Activated CD8-positive, alpha-beta memory T cell treated with anti-CD3 and anti-CD28 coated beads, Interleukin-2, amount 50 U/mL, for 4 hours (primary cell): ENCODE measurements around the gene CTBP1.
"Not testable (repeated sequence)": the region's sequence is repeated elsewhere in the genome, so short reads cannot be mapped to it uniquely, and the experiment has no call there.

Experiments used
- DNase-seq: peaks from one replicate; pipeline ENCODE4 v3.0.0-alpha.2; 2020

The CTBP1 gene

DNA sequence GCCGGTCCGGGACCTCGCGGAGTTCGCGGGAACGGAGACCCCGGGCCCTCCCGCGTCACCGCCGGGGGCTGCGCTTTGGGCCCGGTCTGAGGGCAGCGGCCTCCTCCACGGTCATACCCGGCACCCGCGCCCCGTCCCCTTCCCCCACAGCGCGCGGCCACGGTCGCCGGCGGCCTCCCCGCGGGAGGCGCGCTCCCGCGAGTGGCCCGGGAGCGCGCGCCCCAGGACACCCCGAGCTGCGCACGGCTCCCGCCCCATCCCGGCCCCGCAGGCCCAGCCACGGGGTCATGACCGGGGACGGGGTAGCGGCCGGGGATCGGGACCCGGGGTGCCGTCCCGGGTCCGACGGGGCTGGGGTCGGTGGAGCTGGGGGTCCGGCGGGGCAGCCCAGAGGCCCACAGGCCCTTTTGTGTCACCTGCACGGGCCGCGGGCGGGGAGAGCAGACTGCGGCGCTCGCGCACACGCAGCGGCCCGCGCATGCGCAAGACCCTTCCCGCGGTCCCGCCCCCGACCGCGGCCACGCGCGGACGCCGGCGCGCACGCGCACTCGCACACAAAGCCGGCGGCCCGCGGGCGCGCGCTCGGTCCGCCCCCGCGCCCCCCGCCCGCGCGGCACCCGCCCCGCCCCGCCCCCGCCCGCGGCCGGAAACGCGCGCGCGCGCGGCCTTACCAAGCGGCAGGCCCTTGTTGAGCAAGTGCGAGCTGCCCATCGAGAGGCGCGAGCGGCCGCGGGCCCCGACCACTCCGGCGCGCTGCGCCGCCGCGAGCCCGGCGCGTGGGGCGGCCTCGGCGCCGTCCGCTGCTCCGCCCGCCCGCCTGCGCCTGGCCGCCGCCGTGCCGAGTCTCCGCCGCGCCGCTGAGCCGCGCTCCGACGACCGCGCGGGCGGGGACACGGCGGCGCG lies at the start of gene CTBP1:
CTBP1 (minus strand) TSS at position 886 of the 903 bp plus-strand sequence. CDS start 7,799 bp downstream, outside the sequence.
- DNase-seq: peak; percentile 84

DNA sequence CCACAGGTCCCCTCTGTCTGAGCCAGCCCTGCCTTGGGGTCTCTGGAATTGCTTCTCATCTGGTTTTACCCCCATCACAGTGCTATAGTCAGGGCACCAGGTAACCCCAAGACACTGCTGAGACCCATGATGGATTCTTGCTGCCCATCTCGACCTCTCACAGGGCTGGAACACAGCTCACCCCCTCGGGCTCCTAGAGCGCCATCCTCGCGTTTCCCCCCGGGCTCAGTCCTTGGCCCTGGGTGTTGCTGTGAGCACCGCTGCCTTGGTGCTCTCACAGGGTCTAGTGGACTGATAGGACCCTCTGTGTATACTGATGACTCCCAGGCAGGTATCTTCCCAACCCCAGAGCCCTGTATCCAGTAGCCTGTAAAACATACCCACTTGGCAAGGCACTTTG lies 49.5 kb upstream of the CTBP1 start:
- DNase-seq: no peak

DNA sequence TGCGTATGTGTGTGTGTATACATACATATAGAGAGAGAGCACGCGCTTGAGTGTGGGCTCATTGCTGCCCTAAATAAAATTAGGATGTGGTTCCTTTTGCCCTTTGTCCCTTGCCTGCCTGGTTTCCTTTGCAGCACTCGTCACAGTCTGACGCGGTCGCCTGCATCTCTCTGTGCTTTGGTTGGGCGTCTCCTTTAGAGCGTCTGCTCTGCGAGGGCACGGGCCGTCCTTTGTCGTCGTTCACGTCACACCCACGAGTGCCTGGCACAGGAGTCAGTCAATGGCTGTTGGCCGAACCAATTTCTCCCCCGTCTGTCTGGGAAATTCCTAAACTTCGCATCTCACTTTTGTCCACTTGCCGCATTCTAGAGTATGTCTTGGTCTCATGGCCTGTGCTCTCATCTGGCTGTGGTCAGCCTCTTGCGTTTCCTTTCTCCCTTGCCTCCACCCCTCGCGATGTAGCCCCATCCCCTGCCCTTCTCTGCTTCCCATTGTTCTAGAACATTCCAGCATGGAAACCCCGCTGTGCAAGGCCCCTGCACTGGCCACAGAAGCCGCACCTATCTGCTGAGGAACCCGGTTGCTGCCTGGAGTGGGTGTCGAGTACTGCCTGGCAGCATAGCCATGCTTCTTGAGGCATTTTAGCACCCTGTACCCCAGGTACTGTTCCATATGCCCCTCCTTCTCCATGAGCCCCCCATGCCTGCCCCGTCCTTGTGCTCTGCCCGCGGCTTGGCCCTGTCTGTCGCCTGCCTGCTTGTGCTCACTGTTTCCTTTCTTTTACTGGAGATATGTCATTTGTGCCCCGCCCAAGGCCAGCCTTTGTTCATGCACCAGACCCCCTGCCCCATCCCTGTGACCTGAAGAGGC lies 48.8 kb upstream of the CTBP1 start:
- no peak for DNase-seq

DNA sequence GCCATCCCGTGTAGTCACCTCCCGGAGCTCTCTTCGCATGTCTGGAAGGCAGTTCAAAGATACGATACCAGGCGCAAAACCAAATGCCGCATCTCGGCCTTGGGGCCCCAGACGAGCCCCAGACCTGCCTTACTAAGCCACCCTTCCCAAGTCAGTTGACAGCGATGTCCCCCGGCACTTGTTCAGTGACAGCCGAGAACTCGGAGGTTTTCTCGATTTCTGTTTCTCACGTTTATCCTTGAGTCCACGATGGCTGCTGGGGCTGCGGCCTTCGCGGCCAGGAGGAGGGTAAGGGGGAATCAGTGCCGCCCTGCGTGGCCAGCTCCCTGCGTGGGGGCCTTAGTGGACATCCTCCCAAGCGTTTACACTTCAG lies 48.1 kb upstream of the CTBP1 start:
- DNase-seq: no peak

DNA sequence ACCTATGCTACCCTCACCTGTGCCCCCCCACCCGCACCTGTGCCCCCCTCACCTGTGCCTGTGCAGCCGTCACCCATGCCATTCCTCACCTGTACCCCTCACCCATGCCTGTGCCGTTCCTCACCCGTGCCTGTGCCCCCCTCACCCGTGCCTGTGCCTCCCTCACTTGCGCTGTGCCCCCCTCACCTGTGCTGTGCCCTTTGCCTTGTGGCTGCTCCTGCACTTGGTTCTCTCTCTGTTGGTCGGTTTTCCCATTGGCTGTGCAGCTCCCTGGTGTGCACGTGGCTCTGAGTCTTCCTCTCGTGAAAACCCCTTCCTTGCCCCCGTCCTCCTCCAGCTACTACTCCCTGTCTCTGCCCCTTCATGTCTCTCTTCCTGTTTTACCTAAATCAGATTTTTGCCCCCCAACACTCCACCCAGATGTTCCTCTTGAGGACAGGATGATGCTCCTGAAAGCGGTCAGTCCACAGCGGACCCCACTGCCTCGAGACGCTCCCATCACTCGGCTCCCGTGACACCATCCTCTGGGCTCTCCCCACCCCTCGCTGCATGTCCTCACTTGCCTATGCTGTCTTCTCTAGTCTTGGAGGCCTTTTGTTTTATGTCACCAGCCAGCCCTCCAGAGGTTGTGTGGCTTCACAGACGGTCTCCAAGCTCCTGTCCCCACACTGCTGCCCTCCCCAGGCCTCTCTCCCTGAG lies 47.5 kb upstream of the CTBP1 start:
- DNase-seq: no peak

DNA sequence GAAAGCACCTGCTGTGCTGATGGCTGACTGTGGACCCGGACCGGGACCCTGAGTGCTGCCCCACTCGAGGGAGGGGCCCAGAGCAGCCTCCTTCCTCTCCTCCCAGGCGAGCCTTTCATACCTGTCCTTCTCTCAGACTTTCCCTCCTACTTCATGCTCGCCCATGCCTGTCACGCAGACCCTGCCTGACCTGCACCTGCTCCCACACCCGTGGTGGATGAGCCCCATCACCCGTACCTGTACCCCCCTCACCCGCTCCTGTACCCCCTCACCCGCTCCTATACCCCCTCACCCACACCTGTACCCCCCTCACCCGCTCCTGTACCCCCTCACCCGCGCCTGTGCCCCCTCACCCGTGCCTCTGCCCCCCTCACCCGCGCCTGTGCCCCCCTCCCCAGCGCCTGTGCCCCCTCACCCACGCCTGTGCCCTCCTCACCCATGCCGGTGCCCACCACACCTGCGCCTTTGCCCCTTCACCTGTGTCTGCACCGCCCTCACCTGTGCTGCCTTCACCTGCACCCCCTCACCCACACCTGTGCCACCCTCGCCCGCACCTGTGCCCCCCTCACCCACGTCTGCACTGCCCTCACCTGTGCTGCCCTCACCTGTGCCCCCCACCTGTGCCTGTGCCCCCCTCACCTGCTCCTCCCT lies 46.6 kb upstream of the CTBP1 start:
- no peak for DNase-seq

DNA sequence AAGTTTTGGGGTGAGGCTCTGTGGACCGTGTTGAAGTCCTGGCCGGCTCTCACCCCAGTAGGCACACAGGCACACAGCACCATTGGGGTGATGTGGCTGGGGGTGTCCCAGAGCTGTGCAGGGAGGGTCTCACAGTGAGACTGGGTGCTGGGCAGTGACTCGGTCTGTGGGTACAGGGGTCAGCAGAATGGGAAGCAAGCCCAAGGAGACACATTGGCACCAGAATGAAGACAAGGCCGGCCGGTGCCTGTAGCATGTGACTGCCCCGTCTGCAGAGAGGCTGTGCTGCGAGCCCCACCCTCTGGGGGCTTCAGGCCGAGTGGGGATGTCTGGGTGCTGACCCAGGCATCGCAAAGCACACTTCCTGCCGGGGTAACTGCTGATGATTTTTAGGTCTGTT lies 46.0 kb upstream of the CTBP1 start:
- DNase-seq: no peak

DNA sequence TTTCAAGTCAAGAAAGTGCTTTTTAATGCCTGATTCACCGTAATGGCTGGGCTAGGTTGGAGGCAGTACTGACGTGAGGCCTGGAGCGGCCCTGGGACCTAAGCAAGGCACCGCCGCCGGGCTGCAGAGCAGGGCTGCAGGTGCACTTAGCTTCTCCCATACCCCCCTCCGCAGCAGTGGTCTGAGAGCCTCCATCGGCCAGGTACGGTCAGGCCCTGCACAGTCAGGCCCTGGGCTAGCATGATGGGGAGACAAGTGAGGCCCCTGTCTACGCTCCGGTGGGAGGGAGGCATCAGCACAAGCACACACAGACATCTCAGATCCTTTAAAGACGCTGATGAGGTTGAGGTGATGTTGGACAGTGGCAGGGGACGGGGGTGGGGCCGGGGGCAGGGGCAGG lies 45.5 kb upstream of the CTBP1 start:
- DNase-seq: no peak

DNA sequence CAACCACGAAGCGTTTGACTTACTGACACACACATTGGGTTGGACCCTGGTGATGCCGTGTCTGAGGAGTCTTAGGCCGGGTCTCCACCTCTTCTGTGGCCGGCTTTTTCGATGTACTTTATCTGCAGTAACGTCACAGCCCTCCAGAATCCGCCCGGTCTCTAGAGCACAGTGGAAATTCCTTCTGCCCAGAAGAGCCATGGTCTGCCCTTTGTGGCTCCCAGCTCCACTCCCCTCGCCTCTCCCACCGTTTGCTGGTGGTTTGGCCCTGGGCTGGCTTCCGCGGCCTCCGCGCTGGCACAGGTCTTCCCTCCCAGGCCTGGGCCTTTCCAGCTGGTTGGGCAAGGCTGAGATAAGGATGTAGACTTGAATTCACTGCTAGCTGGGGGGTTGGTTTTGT lies 45.1 kb upstream of the CTBP1 start:
- no peak for DNase-seq

DNA sequence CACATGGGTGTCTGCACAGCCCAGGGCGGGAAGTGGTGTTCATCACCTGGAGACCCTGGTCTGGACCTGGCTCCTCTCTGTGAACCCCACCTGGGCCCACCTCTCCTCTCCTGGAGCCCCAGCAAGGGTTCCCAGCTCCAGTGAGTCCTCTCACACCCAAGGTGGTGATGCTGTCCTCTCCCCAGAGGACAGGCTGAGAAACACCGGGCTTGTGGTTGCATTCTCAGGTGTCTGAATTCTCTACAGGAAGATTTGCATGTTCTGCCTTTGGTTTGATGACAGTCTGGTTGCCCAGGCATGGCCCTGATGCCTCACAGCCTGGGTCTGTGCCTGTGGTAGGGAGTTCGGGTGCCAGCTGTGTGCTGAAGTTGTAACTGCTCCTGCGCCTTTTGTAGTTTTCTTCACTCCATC lies 44.6 kb upstream of the CTBP1 start:
- DNase-seq: no peak

DNA sequence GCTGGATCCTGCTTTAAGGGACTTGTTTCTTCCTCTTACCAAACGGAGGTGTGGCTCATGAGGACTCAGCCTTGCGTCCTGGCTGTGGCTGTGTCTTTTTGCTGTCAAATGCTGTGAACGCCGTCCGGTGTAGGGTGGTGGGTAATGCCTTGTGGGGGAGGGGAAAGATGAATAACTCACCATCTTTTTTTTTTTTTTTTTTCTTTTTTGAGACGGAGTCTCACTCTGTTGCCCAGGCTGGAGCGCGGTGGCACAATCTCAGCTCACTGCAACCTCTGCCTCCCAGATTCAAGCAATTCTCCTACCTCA lies 43.7 kb upstream of the CTBP1 start:
- DNase-seq: not testable (repeated sequence)

DNA sequence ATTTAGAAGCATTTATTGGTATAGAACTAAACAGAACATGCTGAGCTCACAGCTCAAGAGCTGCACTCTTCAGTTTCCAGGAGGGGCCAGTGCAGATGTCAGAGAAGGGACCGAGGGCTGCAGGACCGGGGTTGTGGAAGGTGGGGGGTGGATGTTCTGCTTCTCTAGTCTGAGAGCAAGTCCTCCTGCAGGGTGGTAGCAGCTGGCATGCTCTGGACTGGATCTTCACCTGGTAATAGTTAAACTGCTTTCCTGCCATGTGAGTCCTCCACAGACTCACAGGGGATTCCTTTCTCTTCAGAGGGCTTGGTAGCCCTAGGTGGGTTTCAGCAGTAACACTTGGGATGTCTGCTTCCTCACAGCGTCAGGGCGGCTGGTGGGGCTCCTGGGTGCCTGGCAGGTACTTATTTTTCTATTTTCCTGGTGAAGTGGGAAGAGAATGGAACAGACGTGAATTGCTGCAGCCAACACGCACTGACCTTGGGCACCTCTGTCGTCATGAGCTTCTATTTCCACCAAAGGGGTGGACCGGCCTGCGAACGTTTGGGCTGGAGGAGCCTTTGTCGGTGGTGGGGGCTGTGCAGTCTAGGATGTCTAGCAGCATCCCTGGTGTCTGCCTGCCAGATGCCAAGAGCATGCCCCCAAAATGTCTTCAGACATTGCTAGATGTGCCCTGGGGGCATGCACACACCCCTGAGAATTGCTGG lies 43.2 kb upstream of the CTBP1 start:
- DNase-seq: no peak

DNA sequence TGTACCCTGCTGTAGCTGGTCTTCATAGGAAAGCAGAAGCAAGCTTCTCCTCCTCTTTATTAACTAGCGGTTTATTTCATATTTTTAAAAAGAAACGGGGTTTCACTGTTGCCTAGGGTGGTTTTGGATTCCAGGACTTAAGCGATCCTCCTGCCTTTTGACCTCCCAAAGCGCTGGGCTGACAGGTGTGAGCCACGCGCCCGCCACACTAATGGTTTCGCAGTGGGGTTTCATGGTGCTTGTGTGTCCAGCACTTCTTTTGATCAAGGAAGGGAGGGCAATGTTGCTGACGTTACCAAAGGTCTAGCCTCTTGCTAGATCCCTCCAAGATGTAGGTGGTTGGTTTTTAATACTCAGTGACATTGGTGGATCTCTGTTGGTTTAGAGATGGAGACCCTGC lies 42.2 kb upstream of the CTBP1 start:
- no peak for DNase-seq

DNA sequence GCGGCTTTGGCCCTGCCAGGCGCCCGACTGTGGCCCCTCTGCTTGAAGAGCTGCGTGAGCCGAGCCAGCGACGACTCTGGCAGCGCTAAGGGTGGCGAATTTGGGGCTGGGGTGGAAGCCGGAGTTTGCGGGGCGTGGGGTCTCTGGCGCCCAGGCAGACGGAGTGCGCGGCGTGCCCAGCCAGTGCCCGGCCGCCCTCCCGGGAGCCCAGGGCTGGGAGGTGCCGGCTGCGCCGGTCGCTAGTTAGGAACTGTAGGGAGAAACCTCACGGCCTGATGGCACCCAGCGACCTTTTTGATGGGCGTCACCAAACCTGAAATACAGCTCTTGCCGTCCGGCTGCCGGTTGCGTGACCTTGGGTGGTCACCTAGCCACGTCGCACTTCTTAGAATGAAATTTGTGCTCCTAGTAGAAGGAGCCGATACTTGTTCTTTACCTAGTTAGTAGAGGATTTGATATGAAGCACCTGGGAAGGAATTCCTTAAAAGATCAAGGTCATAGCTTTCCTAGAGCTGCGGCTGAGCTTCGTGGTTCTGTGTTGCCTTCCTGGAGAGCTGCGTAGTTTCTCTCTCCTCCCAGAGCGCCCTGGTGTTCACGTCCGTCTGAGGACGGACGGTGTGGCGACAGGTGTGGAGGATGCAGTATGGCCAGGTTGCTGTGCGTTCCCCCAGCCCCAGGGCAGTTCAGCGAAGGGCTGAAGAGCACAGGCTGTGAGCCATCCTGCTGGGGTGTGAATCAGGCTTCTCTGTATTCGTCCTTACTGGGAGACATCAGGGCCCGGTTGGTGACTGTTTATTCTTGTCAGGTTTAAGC lies 41.4 kb upstream of the CTBP1 start:
- no peak for DNase-seq

DNA sequence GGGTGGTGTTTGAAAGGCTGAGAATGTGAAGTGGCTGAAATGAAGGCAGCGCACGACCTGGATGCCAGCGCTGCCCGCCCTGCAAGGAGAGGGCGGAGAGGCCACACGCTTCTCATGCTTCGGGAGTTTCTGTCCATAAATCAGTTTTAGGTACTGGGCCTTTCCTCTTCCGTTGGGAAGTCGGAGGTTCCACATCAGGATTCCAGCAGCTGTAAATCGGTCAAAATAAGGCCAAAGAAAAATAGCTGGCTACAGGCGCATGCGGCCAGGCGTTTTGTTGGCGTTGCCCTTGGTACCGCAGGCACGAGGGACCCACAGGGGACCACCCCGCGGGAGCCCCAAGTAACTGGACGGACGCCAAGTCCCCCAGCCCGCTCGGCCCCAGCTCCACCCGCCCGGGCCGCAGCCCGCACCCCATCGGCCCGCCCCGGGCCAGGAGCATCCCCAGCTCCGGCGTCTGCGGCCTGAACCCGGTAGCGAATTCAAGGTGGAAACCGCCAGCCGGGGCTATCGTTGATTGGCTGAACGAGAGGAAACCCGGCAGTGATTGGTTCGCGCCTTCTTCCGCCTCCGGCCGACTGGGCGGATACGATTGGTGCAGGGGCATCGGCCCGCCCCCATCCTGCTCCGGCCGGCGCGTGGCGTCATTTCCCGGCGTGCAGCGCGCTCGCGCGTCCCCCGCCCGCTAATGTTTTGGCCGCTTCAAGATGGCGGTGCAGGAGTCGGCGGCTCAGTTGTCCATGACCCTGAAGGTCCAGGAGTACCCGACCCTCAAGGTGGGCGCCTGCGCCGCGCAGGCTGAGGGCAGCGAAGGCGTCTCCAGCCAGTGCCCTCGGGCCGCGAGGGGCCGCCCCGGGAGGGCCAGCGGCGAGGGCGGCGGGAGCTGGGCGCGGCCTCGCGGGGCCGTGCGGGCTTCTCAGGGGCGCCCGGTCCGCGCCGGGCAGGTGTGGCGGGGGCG lies 40.6 kb upstream of the CTBP1 start, which contains the start of gene MAEA:
MAEA (plus strand) TSS at position 685 of the 958 bp plus-strand sequence; CDS start at position 708, 23 bp downstream.
- DNase-seq: peak; percentile 97

DNA sequence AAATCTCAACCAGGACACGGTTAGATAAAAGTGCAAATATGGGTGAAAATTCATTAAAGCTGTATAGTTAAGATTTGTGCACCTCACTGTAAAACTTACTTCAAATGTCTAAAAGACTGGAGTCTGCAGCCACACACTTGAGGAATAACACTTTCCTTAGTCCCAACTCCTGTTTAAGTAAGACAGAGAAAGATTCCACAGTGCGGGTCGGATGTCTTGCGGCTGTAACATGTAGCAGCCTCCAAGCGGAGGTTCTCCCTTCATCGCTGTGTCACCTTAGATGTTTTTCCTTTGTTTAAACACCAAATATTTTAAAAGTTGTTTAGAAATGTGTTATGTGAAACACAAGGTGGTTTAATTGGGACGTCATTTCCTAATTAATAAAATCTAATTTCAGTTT lies 39.9 kb upstream of the CTBP1 start:
- DNase-seq: no peak

DNA sequence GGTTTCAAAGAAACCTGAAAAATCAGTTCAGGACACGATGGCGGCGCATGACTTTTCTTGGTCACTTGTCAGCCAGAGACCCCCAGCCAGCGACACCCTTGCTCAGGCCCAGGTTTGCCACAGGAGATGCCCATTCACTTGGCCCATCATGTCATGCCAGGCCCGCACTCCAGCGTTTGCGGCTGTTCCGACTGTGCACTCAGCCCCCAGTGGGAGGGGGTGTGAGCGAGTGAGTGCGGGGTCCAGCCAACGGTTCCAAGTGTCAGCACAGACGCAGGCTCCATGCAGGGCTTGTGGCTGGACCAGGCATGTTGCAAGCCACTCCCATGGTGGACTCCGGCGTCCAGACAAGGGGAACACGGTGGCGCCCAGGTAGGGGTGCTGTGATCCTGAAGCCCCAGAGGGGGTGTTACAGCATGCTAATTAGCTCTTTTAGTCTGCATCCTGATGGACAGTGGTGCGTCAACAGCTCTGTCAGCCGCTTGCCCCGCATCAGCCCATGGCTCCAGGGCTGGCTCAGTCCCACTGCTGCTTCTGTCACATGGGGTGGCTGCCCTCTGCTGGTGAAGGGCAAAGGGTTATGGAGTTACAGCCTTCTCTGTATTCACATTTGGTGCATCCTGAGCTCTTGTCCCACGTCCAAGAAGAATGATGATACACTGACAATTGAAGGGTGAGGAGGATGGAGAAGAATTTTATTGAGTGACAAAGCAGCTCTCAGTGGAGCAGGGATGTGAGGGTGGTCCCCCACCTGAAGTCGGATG lies 37.0 kb upstream of the CTBP1 start:
- no peak for DNase-seq

DNA sequence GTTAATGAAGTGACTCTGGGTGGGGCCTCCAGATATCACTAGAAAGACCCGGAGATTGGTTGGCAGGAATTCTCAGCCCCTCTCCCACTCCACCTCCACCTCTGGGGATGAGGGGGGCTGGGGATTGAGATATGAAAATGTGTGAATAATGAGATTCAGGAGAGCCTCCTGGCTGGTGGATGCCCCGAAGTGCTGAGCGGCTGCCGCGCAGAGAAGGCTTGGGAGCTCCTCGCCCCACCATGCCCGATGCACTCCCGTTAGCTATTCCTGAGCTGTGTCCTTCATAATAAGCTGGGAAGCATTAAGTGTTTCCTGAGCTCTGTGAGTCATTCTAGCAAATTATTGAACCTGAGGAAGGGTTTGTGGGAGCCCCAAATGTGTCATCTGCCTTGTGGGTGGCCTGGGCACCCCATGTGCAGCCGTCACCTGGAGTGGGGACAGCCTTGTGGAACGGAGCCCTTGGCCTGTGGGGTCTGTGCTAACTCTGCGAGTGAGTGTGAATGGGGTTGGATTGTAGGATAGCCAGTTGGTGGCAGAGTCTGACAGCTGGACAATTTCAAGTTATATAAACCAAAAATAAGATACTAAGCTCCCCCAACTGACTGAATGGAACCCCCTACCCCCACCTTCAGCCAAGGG lies 36.3 kb upstream of the CTBP1 start:
- DNase-seq: no peak

DNA sequence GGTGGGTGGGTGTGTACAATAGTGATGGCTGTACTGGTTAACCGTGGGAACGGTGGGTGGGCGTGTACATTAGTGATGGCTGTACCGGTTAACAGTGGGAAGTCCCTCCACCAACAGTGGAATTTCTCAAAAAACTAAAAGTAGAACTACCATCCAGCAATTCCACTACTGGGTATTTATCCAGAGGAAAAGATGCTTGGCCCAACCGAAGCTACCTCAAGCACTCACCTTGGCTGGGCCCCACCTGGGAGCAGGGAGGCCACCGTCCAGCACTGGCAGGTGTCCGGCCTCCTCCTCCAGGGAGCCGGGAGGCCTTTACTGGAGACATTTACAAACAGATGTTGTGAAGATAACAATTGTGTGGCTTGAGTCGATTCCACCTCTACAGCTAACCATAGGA lies 34.8 kb upstream of the CTBP1 start:
- DNase-seq: no peak
